NCI-H510A treated with DMSO at 0.1 percent for 48 hours (cell line): Measurements from ENCODE around the gene JAK3.
"Not testable (repeated sequence)": the region's sequence is repeated elsewhere in the genome, so short reads cannot be mapped to it uniquely, and the experiment has no call there.

Experiments
- DNase-seq: peaks from one replicate; lab custom pipeline; 2025; lab: John Stamatoyannopoulos, UW

JAK3 gene

GRCh38 chr19:17803264-17803896, 44.4 kb downstream of the JAK3 start:
- no peak for DNase-seq

GRCh38 chr19:17802137-17802858, 45.5 kb downstream of the JAK3 start:
- no peak for DNase-seq

GRCh38 chr19:17798599-17798998, 49.2 kb downstream of the JAK3 start:
- not testable (repeated sequence) for DNase-seq

GRCh38 chr19:17797424-17798201, 50.2 kb downstream of the JAK3 start:
- DNase-seq, result no peak

- DNase-seq, result no peak
Measured at GRCh38 chr19:17796838-17797423, 50.9 kb downstream of the JAK3 start.

- DNase-seq, result no peak
Measured at GRCh38 chr19:17796013-17796837, 51.6 kb downstream of the JAK3 start.

- DNase-seq, result no peak
Measured at GRCh38 chr19:17795495-17795856, 52.3 kb downstream of the JAK3 start.

GRCh38 chr19:17794731-17795494, 52.9 kb downstream of the JAK3 start, which contains the start of gene B3GNT3:
Gene B3GNT3 (plus strand): TSS chr19:17795138. CDS start chr19:17807808, 12,670 bp downstream.
- DNase-seq, result peak; percentile 75

GRCh38 chr19:17794412-17794730, 53.4 kb downstream of the JAK3 start:
- no peak for DNase-seq

GRCh38 chr19:17790059-17790780, 57.6 kb downstream of the JAK3 start:
- no peak for DNase-seq

- DNase-seq, result no peak
Measured at GRCh38 chr19:17788632-17789031, 59.1 kb downstream of the JAK3 start.

- no peak for DNase-seq
Measured at GRCh38 chr19:17787274-17787913, 60.4 kb downstream of the JAK3 start.

GRCh38 chr19:17784201-17785008, 63.4 kb downstream of the JAK3 start:
- peak; percentile 66 for DNase-seq

- not testable (repeated sequence) for DNase-seq
Measured at GRCh38 chr19:17783721-17784120, 64.1 kb downstream of the JAK3 start.

GRCh38 chr19:17780781-17781180, 67.0 kb downstream of the JAK3 start:
- no peak for DNase-seq

GRCh38 chr19:17778968-17779929, 68.5 kb downstream of the JAK3 start:
- DNase-seq, result no peak

- DNase-seq, result no peak
Measured at GRCh38 chr19:17778251-17778967, 69.4 kb downstream of the JAK3 start.
